HCT116 (cell line): ENCODE measurements around the gene KANSL1.
"Not testable (repeated sequence)": the region's sequence is repeated elsewhere in the genome, so short reads cannot be mapped to it uniquely, and the experiment has no call there.

ENCODE experiments used
- CEBPB ChIP-seq: IDR thresholded peaks from 2 replicates; pipeline ENCODE4 v1.6.1; 2012; ENCODE audit warnings: low read depth
- POLR2A ChIP-seq: IDR thresholded peaks from 2 replicates; pipeline ENCODE4 v1.7.0; 2011; ENCODE audit warnings: borderline replicate concordance; ENCODE audit not compliant: insufficient read depth, insufficient read length; ENCODE audit errors: extremely low read depth
- POLR2AphosphoS5 ChIP-seq: IDR thresholded peaks from 2 replicates; pipeline ENCODE4 v1.6.1; 2011; ENCODE audit warnings: mild to moderate bottlenecking, low read depth, low read length, moderate library complexity
- SRF ChIP-seq: IDR thresholded peaks from 2 replicates; pipeline ENCODE4 v1.6.1; 2012; ENCODE audit warnings: low read depth
- ZFX ChIP-seq: fragments of 450-650 bp; IDR thresholded peaks from 2 replicates; pipeline ENCODE4 v1.6.1; 2017
- TF ChIP-seq, protein P1 (sequence below), 3 experiments: fragments of 200-600 bp in 1 of 3; sonication (generic) in 1 of 3; IDR thresholded peaks in 2 of 3; conservative IDR thresholded peaks in 1 of 3; 2 replicates each; pipeline ENCODE4 v1.5.1; 2012 to 2017; ENCODE audit warnings: low read depth in 2 of 3, low read length in 2 of 3, antibody characterized with exemption in 1 of 3, borderline replicate concordance in 1 of 3, control low read depth in 1 of 3, mild to moderate bottlenecking in 1 of 3, mixed read lengths in 1 of 3, mixed run types in 1 of 3, moderate library complexity in 1 of 3; ENCODE audit not compliant: insufficient read depth in 1 of 3
- TF ChIP-seq, protein P2 (sequence below): IDR thresholded peaks from 2 replicates; pipeline ENCODE4 v1.6.1; 2012
- TF ChIP-seq, protein P3 (sequence below): IDR thresholded peaks from 2 replicates; pipeline ENCODE4 v1.6.1; 2012; ENCODE audit warnings: low read depth

DNA sequence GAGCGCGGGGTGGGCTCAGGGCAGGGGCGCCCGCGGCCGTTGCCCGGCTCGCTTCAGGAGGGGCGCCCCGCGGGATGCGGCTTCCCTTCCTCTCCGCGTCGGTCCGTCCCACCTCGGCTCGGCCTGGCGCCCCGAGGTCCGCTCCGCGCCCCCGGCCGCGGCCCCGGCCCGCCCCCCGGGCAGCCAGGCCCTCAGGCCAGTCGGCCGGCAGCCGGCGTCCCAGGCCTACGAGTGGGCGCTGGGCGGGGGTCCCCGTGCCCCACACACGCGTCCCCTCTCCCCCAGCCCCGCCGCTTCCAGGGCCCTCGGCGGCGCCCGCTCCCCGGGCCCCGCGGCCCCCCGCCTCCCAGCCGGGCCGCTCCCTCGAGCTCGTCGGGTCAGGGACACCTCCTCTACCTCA is 31.6 kb upstream of the KANSL1 start:
- TF ChIP-seq POLR2A, SRF, CEBPB, POLR2AphosphoS5: not testable (repeated sequence)
- TF ChIP-seq, protein P1, sequence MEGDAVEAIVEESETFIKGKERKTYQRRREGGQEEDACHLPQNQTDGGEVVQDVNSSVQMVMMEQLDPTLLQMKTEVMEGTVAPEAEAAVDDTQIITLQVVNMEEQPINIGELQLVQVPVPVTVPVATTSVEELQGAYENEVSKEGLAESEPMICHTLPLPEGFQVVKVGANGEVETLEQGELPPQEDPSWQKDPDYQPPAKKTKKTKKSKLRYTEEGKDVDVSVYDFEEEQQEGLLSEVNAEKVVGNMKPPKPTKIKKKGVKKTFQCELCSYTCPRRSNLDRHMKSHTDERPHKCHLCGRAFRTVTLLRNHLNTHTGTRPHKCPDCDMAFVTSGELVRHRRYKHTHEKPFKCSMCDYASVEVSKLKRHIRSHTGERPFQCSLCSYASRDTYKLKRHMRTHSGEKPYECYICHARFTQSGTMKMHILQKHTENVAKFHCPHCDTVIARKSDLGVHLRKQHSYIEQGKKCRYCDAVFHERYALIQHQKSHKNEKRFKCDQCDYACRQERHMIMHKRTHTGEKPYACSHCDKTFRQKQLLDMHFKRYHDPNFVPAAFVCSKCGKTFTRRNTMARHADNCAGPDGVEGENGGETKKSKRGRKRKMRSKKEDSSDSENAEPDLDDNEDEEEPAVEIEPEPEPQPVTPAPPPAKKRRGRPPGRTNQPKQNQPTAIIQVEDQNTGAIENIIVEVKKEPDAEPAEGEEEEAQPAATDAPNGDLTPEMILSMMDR (IDR thresholded peaks at IDR 0.05 in 2 of 3, conservative IDR thresholded peaks at IDR 0.05 in 1 of 3; ENCODE audit: borderline replicate concordance in 1 of 3, insufficient read depth in 1 of 3, low read depth in 2 of 3, low read length in 2 of 3) = not testable (repeated sequence)
- TF ChIP-seq, protein P2, sequence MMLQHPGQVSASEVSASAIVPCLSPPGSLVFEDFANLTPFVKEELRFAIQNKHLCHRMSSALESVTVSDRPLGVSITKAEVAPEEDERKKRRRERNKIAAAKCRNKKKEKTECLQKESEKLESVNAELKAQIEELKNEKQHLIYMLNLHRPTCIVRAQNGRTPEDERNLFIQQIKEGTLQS = not testable (repeated sequence)
- TF ChIP-seq ZFX = peak; percentile 34; the same call in 1 of the 2 replicates
- TF ChIP-seq, protein P3, sequence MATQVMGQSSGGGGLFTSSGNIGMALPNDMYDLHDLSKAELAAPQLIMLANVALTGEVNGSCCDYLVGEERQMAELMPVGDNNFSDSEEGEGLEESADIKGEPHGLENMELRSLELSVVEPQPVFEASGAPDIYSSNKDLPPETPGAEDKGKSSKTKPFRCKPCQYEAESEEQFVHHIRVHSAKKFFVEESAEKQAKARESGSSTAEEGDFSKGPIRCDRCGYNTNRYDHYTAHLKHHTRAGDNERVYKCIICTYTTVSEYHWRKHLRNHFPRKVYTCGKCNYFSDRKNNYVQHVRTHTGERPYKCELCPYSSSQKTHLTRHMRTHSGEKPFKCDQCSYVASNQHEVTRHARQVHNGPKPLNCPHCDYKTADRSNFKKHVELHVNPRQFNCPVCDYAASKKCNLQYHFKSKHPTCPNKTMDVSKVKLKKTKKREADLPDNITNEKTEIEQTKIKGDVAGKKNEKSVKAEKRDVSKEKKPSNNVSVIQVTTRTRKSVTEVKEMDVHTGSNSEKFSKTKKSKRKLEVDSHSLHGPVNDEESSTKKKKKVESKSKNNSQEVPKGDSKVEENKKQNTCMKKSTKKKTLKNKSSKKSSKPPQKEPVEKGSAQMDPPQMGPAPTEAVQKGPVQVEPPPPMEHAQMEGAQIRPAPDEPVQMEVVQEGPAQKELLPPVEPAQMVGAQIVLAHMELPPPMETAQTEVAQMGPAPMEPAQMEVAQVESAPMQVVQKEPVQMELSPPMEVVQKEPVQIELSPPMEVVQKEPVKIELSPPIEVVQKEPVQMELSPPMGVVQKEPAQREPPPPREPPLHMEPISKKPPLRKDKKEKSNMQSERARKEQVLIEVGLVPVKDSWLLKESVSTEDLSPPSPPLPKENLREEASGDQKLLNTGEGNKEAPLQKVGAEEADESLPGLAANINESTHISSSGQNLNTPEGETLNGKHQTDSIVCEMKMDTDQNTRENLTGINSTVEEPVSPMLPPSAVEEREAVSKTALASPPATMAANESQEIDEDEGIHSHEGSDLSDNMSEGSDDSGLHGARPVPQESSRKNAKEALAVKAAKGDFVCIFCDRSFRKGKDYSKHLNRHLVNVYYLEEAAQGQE = not testable (repeated sequence)
